IPS DF 6.9 (cell line): ENCODE data around the gene ST3GAL6.
"Not testable (repeated sequence)": the region's sequence is repeated elsewhere in the genome, so short reads cannot be mapped to it uniquely, and the experiment has no call there.

ENCODE experiments used
- DNase-seq: peaks from one replicate; pipeline ENCODE4 v3.0.0-alpha.2; 2013; ENCODE audit warnings: low read depth, low spot score
- H3K27ac ChIP-seq: one replicate; pipeline ENCODE4 v1.5.1; 2013; ENCODE audit warnings: low read length, control low read depth
- H3K27me3 ChIP-seq: 2 replicates; pipeline ENCODE4 v1.6.1; 2013; ENCODE audit warnings: mild to moderate bottlenecking, low read length; ENCODE audit not compliant: control insufficient read depth, insufficient read depth
- H3K36me3 ChIP-seq: 2 replicates; pipeline ENCODE4 v1.6.1; 2013; ENCODE audit warnings: low read length; ENCODE audit not compliant: control insufficient read depth, insufficient read depth
- H3K4me1 ChIP-seq: 2 replicates; pipeline ENCODE4 v1.6.1; 2013; ENCODE audit warnings: low read length; ENCODE audit not compliant: control insufficient read depth, insufficient read depth
- H3K4me3 ChIP-seq: 2 replicates; pipeline ENCODE4 v1.5.1; 2013; ENCODE audit warnings: mild to moderate bottlenecking, low read length
- H3K9me3 ChIP-seq: 2 replicates; pipeline ENCODE4 v1.6.1; 2013; ENCODE audit warnings: low read length, inconsistent platforms; ENCODE audit not compliant: control insufficient read depth, insufficient read depth
- WGBS: extraction: QIAGEN DNeasy Blood & Tissue Kit; methylation state at CpG from one replicate; pipeline ENCODE4 v1.1.7; 2013; ENCODE audit warnings: mixed read lengths, missing lambda C conversion rate; ENCODE audit not compliant: insufficient read length, insufficient coverage; 5-methylcytosine and 5-hydroxymethylcytosine counted together

ST3GAL6 gene

DNA sequence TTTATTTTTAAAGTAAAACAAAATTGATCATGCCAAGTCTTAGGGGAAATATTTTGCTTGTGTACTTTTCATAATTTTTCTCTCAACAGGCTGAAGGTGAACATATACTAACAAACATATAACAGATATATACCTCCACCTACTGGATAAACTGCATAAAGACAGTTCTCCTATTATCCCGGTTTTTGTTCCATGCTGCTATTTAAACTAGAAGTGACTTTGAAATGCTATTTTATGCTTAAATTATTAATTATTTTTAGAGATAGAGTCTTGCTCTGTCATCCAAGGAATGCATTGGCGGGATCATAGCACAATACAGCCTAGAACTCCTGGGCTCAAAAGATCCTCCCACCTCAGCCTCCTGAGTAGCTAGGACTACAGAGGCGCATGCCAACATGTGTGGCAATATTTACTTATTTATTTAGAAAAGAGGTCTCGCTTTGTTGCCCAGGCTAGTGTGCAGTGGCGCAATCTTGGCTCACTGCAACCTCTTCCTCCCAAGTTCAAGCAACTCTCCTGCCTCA, 49.8 kb downstream of the ST3GAL6 start:
- DNase-seq: no peak
- Histone ChIP-seq H3K4me1 (no peaks in the 10 kb centered on the region), H3K27me3 (no peaks in the 10 kb centered on the region), H3K36me3 (peaks cover 2% of the 10 kb centered on the region; the same call in 1 of the 2 replicates), H3K4me3 (no peak overlapping the region), H3K9me3 (no peaks in the 10 kb centered on the region), H3K27ac (no peak overlapping the region)
- no CpG with 5 or more reads among the region's 5 CpGs for WGBS

DNA sequence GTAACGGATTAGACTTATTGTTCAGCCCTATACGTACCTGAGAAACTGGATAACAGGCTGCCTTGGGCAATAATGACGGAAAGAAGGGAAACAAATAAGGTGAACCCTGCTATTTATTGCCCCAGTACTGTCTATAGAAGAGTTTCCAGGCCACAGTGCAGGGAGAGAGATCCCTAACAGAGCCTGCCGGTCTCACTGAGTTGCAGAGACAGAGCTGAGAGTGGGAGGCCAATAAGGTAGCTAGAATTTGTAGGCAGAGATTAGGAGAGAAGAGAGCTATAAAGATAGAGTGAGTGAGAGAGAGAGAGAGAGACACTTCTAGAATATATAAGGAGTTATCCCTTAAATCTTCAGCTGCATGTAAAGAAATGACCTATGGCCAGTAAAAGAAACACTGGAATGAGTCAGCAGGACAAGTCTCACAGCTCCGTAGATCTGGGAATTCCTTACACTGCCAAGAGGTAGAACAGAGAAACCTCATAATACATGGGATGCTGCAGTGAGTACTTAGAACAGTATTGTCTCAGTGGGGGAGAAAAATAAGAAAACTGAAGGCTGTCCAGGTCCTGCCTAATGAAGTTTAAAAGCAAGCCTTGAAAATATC, 51.8 kb downstream of the ST3GAL6 start:
- no peak overlapping the region for H3K4me3 ChIP-seq
- H3K9me3 ChIP-seq: no peaks in the 10 kb centered on the region
- no peak overlapping the region for H3K27ac ChIP-seq
- H3K36me3 ChIP-seq: peaks cover 2% of the 10 kb centered on the region; the same call in 1 of the 2 replicates
- DNase-seq: no peak
- WGBS: no CpG with 5 or more reads among the region's 5 CpGs
- H3K27me3 ChIP-seq: no peaks in the 10 kb centered on the region
- H3K4me1 ChIP-seq: no peaks in the 10 kb centered on the region

DNA sequence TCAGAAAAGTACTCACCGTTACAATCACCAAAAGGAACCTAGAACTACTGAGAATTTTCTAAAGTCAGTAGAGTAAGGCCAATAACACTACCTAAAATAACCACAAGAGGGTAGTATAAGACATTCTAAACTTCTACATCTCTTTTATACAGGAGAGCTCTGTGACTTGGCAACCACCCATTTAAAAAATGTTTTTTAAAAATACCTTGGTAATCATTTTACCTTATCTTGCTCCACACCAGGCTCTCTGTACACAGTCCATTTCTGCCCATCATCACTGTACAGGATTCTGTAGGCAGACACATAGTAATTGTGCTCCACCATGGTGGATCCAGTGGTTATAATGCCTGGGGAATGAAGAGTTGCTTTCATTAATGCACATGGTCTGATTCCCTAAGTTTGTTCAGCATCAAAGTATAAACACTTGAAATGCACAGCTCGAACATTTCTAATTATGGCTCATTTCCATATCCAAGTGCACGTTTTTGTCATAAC, 54.5 kb downstream of the ST3GAL6 start:
- peaks cover 2% of the 10 kb centered on the region; the same call in 1 of the 2 replicates for H3K36me3 ChIP-seq
- H3K4me1 ChIP-seq: no peaks in the 10 kb centered on the region
- no peak overlapping the region for H3K27ac ChIP-seq
- WGBS: no CpG with 5 or more reads among the region's 3 CpGs
- no peak overlapping the region for H3K4me3 ChIP-seq
- no peaks in the 10 kb centered on the region for H3K27me3 ChIP-seq
- H3K9me3 ChIP-seq: no peaks in the 10 kb centered on the region
- DNase-seq: peak; percentile 2

DNA sequence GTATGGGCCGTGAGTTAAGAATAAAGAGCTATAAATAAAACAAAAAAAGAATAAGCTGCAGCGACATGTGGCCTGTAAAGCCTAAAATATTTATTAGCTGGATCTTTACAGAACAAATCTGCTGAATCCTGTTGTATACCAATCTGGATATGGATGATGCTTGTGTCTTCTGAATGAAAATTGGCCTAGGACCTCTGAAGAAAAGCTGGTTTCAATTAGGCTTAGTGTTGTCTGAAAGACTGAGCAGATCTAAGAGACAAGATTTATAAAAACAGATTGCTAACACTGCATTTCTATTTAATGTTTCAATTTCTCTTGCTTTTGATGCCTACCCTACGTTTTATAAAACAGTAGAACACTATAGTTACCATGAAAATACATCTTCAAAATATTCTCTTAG, 57.9 kb downstream of the ST3GAL6 start:
- Histone ChIP-seq H3K4me1 (no peaks in the 10 kb centered on the region), H3K27me3 (no peaks in the 10 kb centered on the region), H3K4me3 (no peak overlapping the region), H3K36me3 (peaks cover 2% of the 10 kb centered on the region; the same call in 1 of the 2 replicates), H3K9me3 (no peaks in the 10 kb centered on the region), H3K27ac (no peak overlapping the region)
- no peak for DNase-seq
- no CpG with 5 or more reads among the region's 3 CpGs for WGBS

DNA sequence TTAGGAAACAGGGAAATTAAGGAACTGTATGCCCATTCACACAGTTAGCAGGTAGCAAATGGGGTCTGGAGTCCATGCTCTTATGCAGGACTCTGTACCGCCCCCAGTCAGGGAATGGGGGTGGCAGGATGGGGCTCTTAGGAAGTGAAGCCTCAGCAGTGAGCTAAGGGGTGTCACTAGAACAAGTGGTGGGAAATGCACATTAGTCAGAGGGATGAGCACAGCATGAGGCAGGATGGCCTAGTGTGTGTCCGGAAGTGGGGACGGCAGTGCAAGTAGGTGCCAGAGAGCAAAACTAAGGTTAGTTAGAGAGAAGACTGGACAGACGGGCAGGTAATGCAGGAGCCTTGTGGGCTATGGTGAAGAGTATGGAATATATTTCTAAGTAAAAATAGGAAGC, 60.7 kb downstream of the ST3GAL6 start:
- no CpG with 5 or more reads among the region's 4 CpGs for WGBS
- H3K4me3 ChIP-seq: no peak overlapping the region
- no peaks in the 10 kb centered on the region; the same call in 1 of the 2 replicates for H3K36me3 ChIP-seq
- no peaks in the 10 kb centered on the region for H3K27me3 ChIP-seq
- DNase-seq: no peak
- no peak overlapping the region for H3K27ac ChIP-seq
- H3K4me1 ChIP-seq: no peaks in the 10 kb centered on the region
- no peaks in the 10 kb centered on the region for H3K9me3 ChIP-seq

DNA sequence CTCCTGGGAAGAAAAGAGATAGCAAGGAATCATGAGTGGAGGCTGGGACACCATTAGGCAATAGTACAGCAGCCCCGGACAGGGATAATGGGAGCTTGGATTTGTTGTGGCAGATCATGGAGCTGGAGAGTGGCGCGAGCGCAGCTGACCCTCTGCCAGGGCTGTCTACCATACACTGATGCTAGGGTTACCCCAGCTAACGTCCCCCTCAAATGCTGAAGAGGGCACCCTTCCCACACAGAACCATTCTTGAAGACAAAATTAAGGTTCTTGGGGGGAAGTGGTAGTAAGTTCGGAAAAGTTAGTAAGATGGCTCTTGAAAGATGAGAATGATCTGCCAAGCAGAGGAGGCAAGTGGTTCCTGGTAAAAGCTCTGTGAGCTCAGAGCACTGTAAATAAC, 61.1 kb downstream of the ST3GAL6 start:
- WGBS: no CpG with 5 or more reads among the region's 6 CpGs
- no peaks in the 10 kb centered on the region for H3K9me3 ChIP-seq
- no peaks in the 10 kb centered on the region; the same call in 1 of the 2 replicates for H3K36me3 ChIP-seq
- DNase-seq: no peak
- no peak overlapping the region for H3K27ac ChIP-seq
- H3K4me1 ChIP-seq: no peaks in the 10 kb centered on the region
- H3K4me3 ChIP-seq: no peak overlapping the region
- no peaks in the 10 kb centered on the region for H3K27me3 ChIP-seq

DNA sequence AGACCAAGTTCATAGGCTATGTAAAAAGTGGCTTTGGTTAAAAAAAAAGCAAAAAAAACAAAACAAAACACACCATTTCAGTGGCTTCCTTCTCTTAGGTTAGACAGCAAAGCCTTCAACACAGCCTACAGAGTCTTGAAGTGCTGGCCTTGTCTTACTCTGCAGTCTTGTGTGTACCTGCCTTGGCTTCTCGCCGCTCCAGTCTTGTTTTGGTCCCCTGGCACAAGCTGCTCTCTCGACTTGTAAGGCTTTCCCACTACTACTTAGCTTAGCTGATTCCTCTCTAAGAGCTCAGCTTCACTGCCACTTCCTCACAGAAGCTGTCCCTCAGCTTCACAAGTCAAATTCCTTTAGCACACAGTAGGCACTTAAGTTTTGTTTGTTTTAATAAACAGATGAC, 63.0 kb downstream of the ST3GAL6 start:
- H3K4me1 ChIP-seq: no peaks in the 10 kb centered on the region
- H3K9me3 ChIP-seq: no peaks in the 10 kb centered on the region
- no peak overlapping the region for H3K4me3 ChIP-seq
- H3K27me3 ChIP-seq: no peaks in the 10 kb centered on the region
- WGBS: no CpG with 5 or more reads among the region's 3 CpGs
- no peak overlapping the region for H3K27ac ChIP-seq
- no peaks in the 10 kb centered on the region for H3K36me3 ChIP-seq
- DNase-seq: no peak

DNA sequence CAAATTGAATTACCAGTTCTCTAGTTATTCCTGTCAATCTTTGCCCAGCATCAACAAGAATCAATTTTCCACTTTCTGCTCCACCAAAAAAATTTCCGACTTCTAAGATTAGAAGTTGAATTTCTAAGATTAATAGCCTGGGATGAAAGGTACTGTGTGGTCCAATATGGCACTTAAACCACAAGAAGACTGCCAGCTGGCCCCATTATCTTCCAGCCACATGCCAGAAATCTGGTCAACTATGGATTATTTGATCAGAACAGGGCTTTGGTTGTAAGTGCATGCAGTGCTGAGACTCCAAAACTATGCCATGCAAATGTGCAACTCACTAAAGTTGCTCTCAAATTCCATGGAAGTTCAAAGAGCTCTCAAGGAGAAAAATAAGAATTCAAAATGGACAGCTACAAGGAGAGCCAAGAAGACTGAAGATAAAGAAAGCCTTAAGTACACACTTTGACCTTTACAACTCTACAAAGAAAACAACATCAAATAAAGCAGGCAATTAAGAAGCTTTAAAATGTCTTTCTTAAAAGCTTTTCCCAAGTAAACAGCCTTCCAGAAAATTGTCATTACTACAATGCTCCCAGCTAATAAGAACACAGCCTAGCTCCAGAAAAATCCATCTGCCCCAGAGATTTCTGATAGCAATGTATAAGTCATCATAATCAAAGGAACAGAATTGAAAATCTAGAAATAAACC, 64.2 kb downstream of the ST3GAL6 start:
- no peaks in the 10 kb centered on the region for H3K9me3 ChIP-seq
- WGBS: no CpG with 5 or more reads among the region's 1 CpG

DNA sequence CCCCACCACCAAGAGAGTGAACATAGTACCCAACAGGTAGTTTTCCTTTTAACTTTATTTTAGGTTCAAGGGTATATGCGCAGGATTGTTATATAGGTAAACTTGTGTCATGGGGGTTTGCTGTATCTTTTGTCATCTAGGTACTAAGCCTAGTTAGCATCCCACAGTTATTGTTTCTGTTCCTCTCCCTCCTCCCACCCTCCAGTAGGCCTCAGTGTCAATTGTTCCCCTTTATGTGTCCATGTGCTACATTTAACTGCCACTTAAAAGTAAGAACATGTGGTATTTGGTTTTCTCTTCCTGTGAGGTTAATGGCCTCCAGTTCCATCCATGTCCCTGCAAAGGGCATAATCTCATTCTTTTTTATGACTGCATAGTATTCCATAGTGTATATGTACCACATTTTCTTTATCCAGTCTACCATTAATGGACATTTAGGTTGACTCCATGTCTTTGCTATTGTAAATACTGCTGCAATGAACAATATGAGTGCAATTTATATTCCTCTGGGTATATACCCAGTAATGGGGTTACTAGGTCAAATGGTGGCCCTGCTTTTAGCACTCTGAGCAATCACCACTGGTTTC, 66.2 kb downstream of the ST3GAL6 start:
- Histone ChIP-seq H3K27ac (no peak overlapping the region), H3K9me3 (peaks cover 2% of the 10 kb centered on the region; the same call in 1 of the 2 replicates), H3K27me3 (no peaks in the 10 kb centered on the region), H3K4me3 (no peak overlapping the region), H3K36me3 (0 out of 2 replicates have a peak, but pooled peaks cover 5% of the 10 kb centered on the region), H3K4me1 (no peaks in the 10 kb centered on the region)
- DNase-seq: no peak
- WGBS: no CpG with 5 or more reads among the region's 1 CpG

More for the DNA sequence above, 64.2 kb downstream of the ST3GAL6 start:
- H3K4me1 ChIP-seq: no peaks in the 10 kb centered on the region
- no peak for DNase-seq
- no peaks in the 10 kb centered on the region for H3K36me3 ChIP-seq
- H3K4me3 ChIP-seq: no peak overlapping the region
- no peak overlapping the region for H3K27ac ChIP-seq
- no peaks in the 10 kb centered on the region for H3K27me3 ChIP-seq

DNA sequence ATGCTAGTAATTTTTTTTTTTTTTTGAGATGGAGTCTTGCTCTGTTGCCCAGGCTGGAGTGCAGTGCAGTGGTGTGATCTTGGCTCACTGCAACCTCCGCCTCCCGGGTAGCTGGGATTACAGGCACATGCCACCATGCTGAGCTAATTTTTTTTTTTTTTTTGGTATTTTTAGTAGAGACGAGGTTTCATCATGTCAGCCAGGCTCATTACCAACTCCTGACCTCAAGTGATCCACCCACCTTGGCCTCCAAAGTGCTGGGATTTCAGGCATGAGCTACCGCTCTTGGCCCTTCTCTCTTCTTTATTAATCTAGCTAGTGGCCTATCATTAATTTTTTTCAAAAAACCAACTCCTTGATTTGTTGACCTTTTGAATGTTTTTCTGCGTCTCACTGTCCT, 67.9 kb downstream of the ST3GAL6 start:
- H3K4me1 ChIP-seq, H3K36me3 ChIP-seq, H3K9me3 ChIP-seq, H3K27me3 ChIP-seq, H3K4me3 ChIP-seq, DNase-seq, H3K27ac ChIP-seq: not testable (repeated sequence)
- no CpG with 5 or more reads among the region's 5 CpGs for WGBS
